T-helper 22 cell (primary cell): ENCODE measurements around the gene ATP8A2.
"Not testable (repeated sequence)": the region's sequence is repeated elsewhere in the genome, so short reads cannot be mapped to it uniquely, and the experiment has no call there.

ENCODE experiments used
- DNase-seq: peaks from one replicate; pipeline ENCODE4 v3.0.0-alpha.2; 2020; ENCODE audit warnings: low read depth

ATP8A2 gene

DNA sequence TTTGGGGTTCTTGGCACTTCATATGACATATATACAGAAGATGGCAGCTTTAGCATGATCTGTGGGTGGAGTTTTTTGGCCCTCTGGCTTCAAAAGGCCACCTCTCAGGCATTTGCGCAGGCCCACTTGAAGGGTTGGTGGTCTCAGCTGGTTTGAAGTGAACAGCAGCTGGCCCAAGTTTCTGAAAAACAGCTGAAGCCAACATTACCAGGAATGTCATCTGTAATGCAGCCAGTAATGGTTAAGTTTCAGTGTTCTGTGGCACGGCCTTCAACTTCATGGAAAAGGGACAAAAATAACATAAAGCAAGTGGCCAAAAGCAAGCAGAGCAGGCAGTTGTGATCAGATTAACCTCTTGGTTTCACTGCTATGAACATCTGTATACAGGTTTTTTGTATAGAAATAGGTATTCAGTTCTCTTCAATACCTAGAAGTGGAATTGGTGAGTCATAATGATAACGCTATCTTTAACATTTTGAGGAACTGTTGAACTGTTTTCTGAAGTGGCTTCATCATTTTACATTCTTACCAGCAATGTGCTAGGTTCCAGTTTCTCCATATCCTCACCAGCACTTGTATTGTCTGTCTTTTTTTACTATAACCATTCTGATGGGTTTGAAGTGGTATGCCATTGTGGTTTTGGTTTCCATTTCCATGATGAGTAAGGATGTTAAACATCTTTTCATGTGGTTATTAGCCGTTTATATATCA is 434.6 kb downstream of the ATP8A2 start:
- no peak for DNase-seq

DNA sequence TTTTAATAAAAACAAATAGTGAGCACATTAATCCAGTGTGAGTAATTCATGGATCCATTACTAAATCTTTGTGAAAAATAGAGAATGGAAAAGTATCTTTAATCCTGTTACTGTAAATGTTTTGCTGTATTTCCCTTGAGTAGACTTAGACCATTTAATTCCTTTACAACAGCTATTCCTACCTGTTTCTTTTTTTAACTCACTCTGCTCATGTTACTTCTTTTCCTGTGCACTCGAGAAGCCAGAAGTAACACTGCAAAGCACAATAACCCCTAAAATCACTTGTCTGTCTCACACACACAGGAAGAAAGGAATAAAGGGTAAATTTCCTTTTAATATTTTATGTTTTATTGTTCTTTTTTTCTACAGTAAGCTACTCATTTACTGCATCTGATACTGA is 435.8 kb downstream of the ATP8A2 start:
- DNase-seq = no peak

DNA sequence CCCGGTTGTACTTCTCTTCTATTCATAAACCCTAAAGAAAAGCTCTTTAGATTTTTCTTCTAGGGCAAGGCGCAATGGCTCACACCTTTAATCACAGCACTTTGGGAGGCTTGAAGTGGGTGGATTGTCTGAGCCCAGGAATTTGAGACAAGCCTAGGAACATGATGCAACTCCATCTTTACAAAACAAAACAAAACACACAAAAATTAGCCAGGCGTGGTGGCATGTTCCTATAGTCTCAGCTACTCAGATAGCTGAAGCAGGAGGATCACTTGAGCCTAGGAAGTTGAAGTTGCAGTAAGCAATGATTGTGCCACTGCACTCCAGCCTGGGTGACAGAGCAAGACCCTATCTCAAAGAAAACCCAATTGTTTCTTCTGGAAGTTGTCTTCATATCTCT is 439.7 kb downstream of the ATP8A2 start:
- DNase-seq = no peak

DNA sequence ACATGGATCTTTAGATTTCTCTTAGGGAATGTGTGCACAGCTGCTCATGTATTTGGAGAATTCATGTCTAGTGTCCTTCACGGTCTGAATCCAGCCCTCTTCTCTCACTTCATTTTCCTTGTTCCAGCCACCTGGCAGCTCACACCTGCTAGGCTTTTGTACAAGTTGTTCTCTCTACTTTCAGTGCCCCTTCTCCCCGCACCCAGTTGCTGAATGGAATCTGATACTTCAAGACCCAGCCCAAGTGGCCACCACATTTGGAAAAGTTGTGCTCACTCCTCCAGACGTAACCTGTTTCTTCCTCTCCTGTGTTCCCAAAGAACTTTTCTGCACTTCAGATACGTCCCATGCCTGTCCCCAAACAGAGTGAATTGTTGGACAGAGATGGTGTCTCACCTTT is 444.5 kb downstream of the ATP8A2 start:
- DNase-seq = no peak

DNA sequence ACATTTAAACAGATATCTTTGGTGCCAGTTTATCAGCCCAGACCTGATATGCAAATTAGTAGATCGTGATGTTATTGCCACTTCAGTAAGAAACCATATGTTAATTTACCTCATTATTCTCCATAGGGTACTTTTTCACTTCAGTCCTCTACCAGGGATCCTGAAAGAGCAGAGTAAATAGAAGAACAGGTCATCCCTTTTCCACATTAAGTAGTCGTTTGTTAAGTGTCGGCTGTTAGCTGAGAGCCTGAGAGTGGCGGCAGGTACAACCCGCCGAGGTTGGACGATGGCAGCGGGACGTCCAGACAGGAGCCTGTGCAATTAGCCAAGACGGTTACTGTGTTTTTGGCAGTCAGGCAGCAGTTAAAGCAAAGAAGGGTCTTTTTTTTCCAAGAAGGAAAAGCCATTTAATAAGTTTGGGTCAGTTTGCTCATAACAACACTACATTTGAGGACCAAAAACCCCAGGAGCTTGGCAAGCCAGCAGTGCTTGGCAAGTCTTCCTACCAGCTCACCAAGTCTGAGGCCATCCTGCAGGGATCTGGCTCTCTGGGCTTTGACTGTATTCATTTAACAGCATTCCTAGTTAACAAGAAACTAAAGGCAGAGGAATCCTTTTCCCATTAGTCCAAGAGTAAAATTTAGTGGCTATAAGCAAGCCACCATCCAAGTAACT is 448.2 kb downstream of the ATP8A2 start:
- DNase-seq = no peak

DNA sequence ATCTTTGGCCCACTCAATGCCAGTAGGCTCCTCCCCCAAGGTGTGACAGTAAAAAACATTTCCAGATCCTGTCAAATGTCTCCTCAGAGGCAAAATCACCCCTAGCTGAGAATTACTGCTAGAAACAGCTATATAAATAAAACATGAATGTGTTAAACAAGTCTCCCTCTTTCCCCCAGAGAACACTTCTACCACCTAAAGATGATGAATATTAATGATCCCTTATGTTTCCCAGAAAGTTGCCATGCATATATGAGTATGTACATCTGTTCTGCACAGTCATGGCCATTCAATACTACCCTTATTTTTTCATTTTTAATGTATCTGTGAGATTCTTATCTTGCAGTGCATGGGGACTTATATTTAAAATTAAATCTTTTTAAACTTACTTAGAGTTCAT is 450.0 kb downstream of the ATP8A2 start:
- DNase-seq = no peak

DNA sequence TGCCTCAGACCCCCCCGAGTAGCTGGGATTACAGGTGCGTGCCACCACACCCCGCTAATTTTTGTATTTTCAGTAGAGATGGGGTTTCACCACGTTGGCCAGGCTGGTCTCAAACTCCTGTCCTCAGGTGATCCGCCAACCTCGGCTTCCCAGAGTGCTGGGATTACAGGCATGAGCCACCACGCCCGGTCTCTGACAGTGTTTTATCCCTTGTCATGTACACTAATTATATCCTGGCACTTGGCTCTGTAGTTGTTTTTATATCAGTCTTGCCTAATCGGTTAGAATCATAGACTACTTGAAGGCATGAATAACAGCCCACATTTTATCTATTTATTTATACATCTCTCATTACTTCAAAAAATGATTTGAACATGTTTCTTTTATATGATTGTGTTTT is 455.4 kb downstream of the ATP8A2 start:
- DNase-seq = not testable (repeated sequence)

DNA sequence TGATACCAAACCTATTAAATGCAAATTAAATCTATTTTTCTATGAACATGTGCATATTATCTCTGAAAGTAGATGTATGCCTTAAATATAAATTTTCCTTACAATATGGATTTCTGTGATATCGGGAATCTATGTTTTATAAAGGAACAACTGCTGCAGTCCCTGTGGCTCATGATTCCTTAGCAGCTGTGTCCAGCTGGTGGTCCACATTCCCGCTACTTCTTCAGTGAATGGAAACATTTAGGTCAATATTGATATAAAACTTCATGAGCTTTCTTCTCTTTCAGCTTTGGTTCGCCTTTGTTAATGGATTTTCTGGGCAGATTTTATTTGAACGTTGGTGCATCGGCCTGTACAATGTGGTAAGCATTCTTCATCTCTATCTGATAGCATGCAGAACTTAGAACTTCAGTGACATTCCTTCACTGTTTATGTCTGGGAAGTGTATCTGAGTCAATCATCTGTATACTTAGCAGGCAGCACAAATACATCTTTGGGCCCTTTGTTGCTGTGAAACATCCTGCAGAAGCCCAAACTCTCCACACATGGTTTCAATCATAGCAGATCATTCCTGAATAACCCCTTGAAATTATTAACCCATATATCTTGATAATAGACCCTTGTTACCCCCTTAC is 456.2 kb downstream of the ATP8A2 start:
- DNase-seq = no peak

DNA sequence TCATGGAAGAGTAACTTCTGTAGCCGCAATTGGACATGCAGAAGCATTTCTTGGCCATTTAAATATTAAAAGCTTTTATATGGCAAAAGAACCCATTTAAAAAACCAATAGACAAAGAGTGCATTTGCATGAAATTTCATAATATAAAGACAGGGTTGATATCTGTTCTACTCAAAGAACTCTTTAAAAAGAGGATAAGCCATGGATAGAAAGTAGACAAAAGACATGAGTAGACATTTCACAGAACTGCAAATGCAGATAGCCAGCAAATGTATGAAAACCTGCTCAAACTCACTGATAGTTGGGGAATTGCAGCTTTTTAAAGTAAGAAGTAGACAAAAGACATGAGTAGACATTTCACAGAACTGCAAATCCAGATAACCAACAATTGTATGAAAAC is 462.0 kb downstream of the ATP8A2 start:
- no peak for DNase-seq

DNA sequence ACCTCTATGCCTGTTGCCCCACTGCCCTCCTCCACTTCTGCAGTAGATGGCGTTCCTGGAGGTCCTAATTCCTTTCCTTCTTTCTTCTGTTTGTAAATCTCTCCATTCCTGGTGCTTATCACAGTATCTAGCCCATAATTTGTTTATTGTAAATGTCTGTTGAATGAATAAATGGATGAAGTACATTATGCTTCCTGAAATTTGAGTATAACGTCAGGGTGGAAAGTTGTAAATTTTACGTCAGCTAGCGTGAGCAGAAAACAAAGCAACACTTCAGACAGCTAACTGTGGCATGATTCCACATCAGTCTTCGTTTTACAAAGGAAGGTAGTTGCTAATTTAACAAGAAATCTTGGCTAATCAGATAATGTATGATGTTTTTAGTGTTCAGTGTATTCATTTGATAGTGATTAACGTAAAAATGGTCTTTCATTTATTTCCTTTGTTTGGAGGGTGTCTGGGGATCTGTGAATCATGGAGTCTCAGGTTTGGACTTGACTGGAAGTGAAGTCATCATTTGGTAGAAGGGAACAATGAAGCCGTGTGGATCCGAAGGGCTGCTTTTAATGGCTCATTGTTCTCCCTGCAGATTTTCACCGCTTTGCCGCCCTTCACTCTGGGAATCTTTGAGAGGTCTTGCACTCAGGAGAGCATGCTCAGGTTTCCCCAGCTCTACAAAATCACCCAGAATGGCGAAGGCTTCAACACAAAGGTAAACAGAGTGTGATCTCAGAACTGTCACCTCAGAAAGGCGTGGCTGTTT is 465.0 kb downstream of the ATP8A2 start:
- DNase-seq = no peak

DNA sequence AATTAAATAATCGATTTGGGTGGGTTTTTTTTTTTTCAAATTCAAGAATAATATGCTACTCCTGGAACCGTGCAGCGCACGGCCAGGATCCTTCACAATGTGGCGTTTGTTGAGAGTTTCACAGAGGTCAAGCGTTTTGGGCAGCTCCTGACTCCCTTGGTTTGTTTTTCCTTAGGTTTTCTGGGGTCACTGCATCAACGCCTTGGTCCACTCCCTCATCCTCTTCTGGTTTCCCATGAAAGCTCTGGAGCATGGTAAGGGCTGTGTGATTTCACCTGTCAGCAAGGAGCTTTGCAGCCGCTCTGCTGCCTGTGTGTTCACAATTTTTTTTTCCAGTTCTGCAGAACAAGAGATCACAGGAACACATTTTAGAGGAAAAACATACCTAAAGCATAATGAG is 467.6 kb downstream of the ATP8A2 start:
- no peak for DNase-seq

DNA sequence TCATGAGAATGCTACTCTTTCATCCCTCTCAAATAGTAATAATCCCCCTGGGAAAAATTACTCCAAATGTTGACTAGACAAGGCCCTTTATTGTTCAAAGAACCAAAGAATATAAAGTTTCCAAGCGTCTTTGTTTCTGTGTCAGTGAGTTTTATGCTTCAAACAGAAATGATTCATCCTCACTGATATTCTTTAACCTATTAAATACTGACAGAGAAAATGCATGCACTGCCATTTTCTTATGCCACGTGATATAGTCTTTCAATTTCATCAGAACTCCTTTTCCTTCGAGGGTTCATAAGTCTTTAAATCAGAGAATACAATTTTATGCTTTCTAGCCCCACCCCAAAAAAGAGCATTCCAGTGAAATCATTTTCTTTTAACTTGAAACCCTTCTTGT is 468.5 kb downstream of the ATP8A2 start:
- no peak for DNase-seq

DNA sequence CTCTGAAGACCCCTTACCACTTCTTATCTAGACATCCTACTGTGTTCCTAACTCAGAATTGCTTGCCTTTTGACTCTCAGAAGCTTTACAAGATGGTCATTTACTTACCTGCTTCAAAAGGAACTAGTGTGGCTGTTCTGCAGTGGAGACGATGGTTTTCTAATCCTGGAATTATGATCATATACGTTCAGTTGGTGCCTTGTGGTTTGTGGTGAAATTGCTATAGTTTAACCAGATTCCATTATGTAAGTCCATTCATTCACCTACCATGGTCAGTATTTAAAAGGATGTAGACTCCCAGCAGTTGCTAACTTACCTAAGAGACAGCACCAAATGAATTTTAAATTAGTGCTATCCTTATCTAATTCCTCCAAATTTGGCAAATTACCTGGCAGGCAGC is 469.2 kb downstream of the ATP8A2 start:
- no peak for DNase-seq

DNA sequence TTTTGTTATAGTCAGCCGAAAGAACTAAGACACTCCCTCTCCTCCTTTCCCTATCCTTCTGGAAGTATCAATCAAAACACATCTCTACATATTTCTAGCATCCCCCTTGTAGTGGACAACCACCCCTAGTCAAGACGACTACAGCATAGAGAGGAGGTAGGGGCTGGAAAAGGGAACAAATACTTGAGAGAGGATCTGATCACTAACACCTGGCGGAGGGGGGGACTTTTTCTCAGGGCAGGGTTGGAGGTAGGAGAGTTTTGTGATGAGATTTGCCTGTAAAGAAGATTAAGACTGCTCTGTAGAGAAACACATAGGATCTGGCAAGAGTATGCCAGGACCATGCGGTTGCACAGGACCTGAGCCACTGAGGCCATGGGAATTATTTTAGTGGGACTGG is 471.9 kb downstream of the ATP8A2 start:
- DNase-seq = no peak

DNA sequence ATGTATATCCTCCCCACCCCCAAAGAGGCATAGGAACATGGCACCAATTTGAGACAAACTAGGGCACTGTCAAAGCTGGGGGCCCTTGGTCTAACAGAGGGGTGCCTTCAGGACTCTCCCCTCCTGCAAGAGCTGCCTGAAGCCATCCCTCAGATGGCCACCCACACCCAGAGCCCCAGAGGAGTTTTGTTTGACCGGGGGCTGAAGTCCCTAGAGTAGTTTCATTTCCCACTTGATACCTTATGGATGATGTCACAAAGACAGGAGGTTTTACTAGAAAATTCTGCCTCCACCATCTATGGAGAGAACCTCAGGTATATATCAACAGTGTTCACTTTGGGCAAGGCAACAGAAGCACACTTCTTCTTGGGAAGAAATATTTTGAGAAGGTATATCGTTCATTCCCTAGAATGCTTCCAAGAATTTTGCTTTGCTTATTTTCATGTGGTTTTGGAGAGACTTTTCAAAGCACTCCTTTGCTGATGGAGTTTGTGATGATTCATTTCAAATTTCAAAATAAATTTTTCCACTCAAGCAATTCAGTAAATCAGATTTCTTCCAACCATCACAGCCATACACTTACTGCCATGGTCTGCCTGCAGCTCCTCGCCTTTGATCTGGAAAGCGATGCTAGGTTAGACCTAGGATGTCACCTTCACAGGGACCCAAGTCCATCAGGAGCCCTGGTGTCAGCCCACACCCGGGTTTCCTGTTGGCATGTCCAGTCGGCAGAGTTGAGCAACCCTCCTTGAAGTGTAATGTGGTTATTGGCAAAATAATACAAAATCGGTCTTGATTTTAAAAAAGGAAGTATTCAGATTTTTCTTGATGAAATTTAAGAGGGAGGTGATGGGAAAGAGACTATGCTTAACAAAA is 473.0 kb downstream of the ATP8A2 start:
- DNase-seq = no peak

DNA sequence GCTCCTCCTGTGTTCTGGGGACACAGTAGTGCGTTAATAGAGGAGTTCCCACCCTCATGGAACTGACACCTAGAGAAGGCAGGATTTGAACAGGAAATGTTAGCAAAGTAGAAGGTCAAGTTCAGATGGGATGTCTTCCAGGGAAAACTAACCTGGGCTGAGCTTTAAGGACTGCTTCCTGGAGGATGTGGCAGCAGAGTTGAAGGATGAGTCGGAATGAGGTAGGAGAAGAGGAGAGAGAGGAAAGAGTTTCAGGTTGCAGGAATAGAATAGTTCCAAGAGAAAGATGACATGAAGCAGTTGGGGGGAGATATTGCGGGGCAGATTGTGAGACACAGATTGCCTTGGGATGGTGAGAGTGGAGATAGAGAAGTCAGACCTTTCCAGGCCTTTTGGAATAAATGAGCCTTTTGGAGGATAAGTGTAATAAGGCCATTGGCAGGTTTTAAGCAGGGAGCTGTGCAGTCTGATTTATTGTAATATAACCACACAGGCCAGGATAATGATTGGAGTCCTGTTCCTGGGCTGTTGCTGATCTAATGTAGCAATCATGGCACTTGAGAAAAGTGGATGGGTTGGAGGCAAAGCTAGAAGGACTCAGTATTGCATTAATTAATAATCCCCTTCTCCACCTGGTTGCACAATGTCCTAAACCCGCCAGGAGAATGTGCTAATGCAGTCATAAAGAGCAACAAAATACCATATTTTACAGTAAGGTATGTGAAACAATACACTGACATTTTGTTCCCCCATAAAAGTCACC is 474.6 kb downstream of the ATP8A2 start:
- no peak for DNase-seq

DNA sequence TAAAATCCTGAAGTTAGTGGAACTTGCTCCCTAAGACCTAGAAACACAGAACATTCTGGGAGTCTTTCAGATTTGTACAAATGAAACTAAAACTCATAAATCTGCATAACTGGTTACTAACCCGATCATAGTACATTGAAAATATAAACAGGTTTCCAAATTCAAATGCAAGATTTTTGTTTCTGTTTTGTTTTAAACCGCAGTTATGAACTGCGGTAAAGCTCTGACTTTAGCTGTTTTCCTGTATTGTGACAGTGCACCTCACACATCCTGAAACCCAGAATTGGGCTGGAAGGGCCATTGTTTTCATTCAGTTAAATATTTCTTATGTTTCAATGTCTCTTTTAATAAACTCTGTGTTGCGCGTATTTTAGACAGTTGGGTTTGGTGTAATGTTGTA is 475.4 kb downstream of the ATP8A2 start:
- no peak for DNase-seq

DNA sequence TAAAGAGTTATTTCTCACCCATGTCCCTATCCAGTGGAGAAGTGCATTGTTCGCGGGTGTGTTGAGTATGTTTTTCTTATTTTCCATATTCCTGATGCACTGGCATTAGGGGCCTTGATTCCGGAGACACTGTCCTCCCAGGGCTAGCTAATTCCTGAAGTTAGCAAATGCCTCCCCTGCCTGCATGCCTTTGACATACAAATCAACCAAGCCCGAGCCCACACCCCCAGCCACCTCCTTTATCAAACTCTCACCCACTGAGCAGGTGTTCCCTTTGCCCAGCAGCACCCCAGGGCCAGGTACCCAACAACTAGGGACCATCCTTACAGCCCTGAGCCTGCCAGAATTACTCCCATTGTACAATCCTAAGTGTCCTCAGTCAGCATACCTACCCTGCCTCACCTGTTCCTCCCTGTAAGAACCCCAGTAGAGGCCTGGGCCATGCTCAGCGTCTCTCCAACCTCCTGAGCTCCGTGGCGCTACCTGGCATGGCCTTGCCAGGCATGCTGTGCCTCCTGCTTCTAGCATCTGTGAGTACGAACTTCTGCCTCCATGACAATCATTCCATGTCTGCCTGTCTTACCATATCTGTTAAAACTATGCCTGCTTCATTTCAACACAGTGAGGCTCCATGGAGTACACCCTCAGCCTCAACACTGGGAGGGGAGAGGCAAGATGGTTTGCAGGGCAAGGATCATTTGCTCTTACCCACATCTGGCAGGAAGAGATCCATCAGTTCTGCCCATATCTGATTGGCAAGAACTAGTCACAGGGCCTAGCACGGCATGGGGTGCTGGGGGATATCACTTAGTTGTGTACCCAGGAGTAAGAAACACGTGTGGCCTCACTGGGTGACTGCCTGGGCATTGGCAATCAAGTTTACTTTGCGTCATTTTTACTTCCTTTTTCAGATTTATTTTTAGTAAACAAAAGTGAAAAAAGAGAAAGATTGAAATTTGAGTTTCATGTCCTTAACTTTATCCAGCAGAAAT is 476.2 kb downstream of the ATP8A2 start:
- no peak for DNase-seq

DNA sequence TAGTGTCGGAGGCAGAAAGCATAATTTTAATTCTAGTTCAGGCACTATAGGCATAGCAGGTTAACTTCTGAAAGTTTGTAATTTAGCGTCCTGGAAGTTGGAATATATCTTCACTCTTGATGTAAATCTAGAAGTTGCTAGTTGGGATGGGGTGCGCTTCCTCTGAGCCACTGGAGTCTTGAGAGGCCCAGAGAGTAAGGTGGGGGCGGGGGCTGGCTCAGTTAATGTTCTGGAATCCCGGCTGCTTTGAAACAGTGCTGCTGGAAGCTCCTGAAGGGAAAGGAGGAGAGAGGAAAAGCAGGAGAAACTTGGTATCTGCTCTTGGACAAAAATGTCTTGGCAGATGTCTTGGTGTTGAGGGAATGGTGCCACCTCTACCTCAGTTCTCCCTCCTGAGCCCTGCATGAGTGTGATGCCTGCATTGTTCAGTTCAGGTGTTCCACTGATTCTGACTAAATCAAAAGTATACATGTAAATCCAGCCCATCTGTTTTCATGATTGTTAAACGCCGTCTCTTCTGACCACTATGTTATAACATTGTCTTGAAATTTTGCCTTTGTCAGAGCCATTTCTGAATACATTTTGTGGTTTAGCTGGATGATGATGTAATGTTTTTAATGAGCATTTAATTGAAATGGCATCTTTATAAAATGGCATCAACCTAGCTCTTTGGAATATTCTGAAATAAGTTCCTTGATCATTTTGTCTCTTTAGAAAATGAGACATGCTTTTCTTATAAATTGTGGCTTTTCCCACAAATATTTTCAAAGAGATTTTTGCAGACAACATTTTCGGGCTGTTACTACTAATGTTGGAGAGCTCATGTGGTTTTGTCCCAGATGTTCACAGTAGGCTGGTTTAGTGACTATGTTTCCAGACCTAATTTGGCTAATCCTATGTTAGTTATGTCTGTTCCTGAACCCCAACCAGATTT is 477.3 kb downstream of the ATP8A2 start:
- DNase-seq = no peak
